Lower leg skin (tissue), 3 donors: ENCODE results near the gene CFAP65.

Experiments used
- CTCF ChIP-seq, 3 donors: fragments of 450-650 bp; IDR thresholded peaks; one replicate each; pipeline ENCODE4 v1.5.1; 2016; ENCODE audit warnings: antibody characterized with exemption in 3 of 3, mild to moderate bottlenecking in 3 of 3, moderate library complexity in 2 of 3
- POLR2A ChIP-seq, 2 donors: fragments of 450-650 bp; IDR thresholded peaks; one replicate each; pipeline ENCODE4 v1.6.1; 2016 to 2017; ENCODE audit warnings: antibody characterized with exemption in 2 of 2, mild to moderate bottlenecking in 1 of 2, moderate library complexity in 1 of 2

GRCh38 chr2:219060821-219061791, 19.8 kb upstream of the CFAP65 start, which contains the start of gene IHH:
- no peak for TF ChIP-seq CTCF (IDR thresholded peaks at IDR 0.05)
- no peak for TF ChIP-seq POLR2A (IDR thresholded peaks at IDR 0.05)
